ENCODE measurements around the gene HLA-DOB.

HLA-DOB gene

GRCh38 chr6:32843331-32843978 is 26.7 kb upstream of the HLA-DOB start:
- no peak for DNase-seq (ENCODE audit: low spot score)

- DNase-seq (ENCODE audit: low spot score), result no peak
These were observed 25.9 kb upstream of the HLA-DOB start for GRCh38 chr6:32842690-32843089.

- no peak for DNase-seq (ENCODE audit: low spot score)
These were observed 25.3 kb upstream of the HLA-DOB start for GRCh38 chr6:32842021-32842650.

DNA sequence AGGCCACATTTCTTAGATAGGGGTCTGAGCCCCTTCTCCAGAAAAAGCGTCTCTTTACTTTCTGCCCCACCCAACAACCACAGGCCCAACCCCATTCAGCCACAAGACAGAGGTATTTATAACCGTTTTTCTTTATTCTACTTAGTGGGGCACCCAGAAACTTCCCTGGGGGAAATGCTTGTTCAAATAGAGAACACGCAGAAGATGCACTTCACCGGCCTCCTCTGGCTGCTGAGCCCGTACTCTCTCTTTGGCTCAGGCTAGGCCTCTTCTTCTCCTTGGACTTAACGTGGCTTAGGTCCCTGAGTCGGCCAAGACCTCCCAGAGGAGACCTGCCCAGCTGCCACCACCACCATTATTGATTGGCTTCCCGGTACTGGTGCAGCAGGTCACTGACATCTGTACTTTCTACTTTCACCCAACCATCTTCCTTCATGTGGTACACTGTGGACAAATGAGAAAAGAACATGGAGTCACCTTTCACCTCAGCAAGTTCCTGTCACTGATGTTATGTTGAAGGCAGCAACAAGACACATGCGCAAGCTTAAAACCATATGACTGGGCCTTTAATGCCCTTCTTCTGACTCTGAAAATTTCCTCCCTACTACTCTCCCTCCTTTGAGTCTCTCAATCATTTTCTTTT is 23.9 kb upstream of the HLA-DOB start:
- no peak for DNase-seq (ENCODE audit: low spot score)

- no peak for DNase-seq (ENCODE audit: low spot score)
These were observed 22.6 kb upstream of the HLA-DOB start for GRCh38 chr6:32839356-32839755.

GRCh38 chr6:32838114-32838958 is 21.5 kb upstream of the HLA-DOB start, which contains the start of gene TAP2:
TSS of gene TAP2 (minus strand) at chr6:32838739. CDS start at chr6:32838233, 506 bp downstream.
- DNase-seq (ENCODE audit: low spot score), result peak; percentile 96

DNA sequence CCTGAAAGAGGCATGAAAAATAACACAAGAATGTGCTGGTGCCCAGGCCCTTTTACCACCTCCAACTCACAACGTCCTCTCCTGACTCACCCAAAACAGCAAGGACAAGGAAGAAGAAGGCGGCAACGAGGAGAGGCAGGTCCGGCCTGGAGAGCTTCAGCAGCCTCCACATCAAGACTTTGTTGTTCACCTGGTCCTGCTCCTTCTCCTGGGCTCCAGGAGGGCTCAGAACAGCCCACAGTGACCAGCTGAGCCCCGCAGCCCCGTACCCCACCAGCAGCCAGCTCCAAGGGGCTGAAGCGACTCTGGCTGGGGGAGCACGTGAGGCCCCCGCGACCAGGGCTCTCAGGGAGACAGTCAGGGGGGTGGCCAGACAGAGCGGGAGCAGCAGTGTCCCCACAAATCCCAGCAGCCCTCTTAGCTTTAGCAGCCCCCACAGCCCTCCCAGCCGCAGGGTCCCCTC is 20.9 kb upstream of the HLA-DOB start:
- no peak for DNase-seq (ENCODE audit: low spot score)

- no peak for DNase-seq (ENCODE audit: low spot score)
These were observed 20.1 kb upstream of the HLA-DOB start for GRCh38 chr6:32836873-32837272.

- DNase-seq (ENCODE audit: low spot score), result no peak
These were observed 18.5 kb upstream of the HLA-DOB start for GRCh38 chr6:32835167-32835893.

DNA sequence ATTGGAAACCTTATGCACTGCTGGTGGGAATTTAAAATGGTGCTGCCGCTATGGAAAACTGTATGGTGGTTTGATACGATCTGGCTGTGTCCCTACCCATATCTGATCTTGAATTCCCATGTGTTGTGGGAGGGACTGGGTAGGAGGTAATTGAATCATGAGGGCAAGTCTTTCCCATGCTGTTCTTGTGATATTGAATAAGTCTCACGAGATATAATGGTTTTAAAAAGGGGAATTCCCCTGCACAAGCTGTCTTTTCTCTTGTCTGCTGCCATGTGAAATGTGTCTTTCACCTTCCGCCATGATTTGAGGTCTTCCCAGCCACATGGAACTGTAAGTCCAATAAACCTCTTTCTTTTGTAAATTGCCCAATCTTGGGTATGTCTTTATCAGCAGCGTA is 16.9 kb upstream of the HLA-DOB start:
- no peak for DNase-seq (ENCODE audit: low spot score)

DNA sequence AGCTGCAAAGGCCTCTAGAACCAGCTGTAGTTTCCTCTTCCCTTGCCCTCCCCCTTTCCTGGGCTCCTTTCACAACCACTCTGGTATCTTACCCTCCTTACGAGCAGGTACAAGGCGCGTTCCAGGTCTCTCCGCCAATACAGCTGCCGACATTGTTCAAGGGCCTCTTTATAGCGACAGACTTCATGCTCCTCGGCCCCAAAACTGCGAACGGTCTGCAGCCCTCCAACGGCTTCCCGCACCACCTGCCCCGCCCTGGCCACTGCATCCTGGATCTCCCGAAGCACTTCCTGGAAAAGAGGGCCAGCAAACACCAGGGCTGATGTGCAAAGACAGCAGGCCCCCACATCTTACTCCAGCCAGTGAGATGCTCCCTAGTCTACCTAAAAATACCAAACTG is 15.7 kb upstream of the HLA-DOB start:
- DNase-seq (ENCODE audit: low spot score), result no peak

DNA sequence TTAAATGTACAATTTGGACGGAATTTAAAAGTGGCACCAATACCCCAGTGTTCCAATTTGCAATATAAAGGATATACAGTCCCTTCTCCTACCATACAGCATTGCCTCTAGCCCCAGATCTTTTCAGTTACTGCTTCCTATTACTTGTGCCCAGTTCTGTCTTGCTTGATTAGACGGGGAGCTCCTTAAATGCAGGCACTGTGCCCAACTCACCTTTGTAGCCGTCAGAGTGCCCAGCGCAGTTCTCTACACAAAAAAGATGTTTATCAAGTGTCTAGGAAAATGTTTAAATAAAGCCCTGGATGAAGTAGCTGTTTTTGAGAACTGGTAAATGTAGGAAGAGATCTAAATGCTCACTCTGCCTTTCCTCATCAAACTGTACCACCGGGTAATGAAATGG is 14.1 kb upstream of the HLA-DOB start:
- DNase-seq (ENCODE audit: low spot score), result no peak

- no peak for DNase-seq (ENCODE audit: low spot score)
These were observed 13.2 kb upstream of the HLA-DOB start for GRCh38 chr6:32830017-32830416.

GRCh38 chr6:32829495-32829894 is 12.7 kb upstream of the HLA-DOB start:
- DNase-seq (ENCODE audit: low spot score), result no peak

- no peak for DNase-seq (ENCODE audit: low spot score)
These were observed 10.2 kb upstream of the HLA-DOB start for GRCh38 chr6:32827025-32827424.

DNA sequence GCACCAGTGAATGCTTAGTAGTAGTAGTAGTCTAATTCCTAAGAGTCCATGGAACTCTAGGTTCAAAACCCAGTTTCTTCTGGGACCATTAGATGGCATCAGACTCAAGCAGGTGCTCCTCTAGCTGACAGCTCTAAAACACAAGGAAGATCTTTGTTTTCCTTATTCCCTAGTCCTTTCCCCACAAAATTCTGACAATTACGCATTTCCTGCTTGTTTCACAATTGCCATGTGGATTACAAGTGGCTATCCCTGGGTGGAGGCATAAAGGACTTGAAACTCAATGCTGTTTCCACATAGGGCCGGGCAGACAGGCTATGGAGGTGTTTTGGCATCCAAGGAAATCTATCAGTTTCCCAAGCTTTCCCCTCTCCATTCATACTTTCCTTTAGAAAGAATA is 9.2 kb upstream of the HLA-DOB start:
- DNase-seq (ENCODE audit: low spot score), result peak; percentile 17

- DNase-seq (ENCODE audit: low spot score), result peak; percentile 50
These were observed 2.9 kb upstream of the HLA-DOB start for GRCh38 chr6:32819729-32820128.

DNA sequence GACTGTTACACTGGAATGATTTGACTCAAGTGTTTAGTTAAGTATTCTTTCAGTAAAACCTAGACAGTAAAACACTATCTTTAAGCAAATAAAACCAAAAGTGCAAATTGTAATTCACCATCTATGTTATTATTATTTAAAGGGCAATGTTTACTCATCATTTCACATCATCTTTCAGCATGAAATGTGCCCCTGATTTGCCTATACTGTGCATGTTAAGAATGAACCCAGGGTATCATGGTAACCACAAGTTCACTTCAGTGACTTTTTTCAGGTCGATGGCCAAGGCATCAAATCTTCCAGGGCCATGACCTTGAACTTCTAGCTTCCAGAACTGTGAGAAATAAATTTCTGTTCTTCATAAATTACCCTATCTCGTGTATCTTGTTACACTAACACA is 2.1 kb upstream of the HLA-DOB start:
- no peak for DNase-seq (ENCODE audit: low spot score)

DNA sequence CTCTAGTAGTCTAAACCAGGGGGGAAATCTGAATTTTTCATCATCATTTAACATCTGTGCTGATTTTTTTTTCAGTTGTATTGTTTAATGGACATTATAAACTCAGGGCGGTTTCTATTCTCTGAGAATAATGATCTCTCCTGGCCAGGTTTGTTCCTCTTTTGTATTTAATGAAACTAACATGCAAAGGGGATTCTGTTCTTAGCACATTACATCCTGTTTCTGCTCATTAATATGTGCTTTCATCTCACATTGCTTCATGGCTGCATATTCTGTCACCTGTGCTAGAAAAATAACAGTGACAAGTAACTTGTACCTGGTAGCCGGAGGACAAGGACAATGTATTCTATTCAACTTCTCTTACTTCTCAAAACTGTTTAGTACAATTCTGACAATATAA is 806 bp downstream of the HLA-DOB start:
- no peak for DNase-seq (ENCODE audit: low spot score)

- DNase-seq (ENCODE audit: low spot score), result no peak
These were observed 1.7 kb downstream of the HLA-DOB start for GRCh38 chr6:32815115-32815514.

DNA sequence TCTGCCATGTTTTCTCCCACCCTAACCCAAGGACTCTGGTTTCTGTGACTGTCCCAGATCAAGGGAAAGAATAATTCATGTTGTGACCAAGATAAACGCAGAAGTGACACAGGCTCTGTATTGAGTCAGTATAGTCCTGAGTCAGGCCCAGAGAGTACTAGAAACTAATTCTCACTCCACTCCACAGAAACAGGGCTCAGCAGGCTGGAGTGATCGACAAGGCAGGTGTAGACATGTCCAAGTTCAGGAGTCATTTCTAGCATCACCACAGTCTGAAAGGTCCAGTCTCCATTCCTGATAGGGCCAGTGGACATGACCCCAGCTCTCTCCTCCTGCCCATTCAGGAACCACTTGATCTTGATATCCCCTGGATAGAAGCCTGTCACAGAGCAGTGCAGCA is 2.7 kb downstream of the HLA-DOB start:
- DNase-seq (ENCODE audit: low spot score), result no peak

- DNase-seq (ENCODE audit: low spot score), result no peak
These were observed 7.6 kb downstream of the HLA-DOB start for GRCh38 chr6:32809171-32809570.

Measured in AG08396 (cell line).